D341Med (cell line): ENCODE measurements around the gene SSH2.

Experiments
- DNase-seq: peaks from one replicate; pipeline ENCODE4 v3.0.0; 2012; ENCODE audit warnings: low spot score

Gene SSH2

DNA sequence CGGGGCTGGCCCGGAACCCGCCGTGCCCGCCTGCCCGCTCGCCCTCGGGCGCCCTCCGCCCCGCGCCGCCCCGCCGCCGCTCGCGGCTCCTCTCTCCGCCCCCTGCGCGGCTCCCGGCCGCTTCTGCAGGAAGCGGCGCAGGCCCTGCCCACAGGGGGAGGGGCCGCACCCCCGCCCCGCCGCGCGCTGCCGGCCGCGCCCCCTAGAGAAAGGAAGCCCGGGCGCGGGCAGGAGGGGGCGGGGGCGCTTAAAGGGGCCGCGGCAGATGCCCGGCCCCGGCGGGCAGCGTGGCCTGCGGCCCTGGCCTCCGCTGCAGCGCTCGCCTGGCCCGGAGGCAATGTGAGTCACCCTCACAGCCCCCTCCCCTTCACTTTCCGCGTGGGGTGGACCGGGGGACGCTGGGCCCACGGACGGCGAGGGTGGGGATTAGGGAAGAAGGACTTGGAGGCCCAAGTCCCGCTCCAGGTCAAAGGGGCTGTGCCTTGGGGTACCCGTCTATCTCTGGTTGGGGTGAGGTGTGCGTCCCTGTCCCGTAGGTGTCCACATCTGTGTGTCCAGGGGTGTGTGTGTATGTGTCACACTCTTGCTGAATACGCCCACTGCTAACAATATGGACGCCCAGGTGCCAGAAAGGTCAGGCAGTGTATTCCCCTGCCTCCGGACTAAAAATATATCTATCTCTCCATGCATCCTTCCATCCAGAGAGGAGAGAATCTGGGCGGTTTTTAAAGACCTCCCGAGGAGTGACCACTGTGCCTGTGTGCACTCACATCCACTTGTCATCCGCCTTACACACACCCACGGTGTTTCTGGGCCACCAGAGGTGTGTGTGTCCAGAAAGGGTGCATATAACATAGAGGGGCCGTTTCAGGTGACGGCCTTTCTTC lies 340.3 kb downstream of the SSH2 start, which contains the start of gene GIT1:
GIT1 (minus strand) TSS at position 125 of the 887 bp plus-strand sequence. CDS start 270 bp downstream, outside the sequence.
- DNase-seq: peak; percentile 99

DNA sequence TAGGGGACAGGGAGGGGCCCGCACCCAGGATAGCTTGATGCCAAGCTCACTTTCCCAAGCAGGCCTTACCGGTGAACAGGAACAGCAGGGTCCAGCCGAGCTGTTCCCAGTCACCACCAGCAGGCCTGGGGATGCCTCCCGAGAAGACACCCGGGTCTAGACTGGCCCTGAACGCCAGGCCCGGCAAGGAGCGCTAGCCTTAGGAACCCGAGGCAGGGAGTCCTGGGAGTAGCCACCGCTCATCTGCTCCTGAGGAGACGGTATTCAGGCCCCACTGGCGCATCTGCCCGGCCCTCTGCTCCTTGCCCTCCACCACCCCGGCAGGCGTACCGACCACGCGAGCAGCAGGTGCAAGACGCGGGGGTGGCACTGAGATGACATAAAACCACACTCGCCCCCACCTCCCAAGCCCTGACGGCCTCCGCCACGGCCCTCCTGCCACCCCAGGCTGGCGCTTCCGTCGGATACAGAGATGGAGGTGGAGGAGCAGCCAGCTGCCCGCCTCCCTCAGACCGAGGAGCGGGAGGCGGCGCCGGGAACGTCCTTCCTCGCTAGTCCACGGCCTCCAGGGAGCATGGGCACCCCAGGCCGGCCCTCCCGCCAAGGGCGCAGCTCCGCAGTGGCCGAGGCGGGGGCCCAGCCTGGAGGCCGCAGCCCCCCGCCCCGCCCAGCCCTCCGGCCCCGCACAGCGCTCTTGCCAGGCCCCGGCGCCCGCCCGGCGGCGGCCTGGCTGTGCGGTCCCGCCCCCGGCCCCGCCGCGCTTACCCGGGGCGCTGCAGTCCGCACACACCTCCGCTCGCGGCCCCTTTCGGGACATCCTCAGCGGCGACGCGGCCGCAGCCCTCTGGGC lies 341.2 kb downstream of the SSH2 start:
- DNase-seq: peak; percentile 82

DNA sequence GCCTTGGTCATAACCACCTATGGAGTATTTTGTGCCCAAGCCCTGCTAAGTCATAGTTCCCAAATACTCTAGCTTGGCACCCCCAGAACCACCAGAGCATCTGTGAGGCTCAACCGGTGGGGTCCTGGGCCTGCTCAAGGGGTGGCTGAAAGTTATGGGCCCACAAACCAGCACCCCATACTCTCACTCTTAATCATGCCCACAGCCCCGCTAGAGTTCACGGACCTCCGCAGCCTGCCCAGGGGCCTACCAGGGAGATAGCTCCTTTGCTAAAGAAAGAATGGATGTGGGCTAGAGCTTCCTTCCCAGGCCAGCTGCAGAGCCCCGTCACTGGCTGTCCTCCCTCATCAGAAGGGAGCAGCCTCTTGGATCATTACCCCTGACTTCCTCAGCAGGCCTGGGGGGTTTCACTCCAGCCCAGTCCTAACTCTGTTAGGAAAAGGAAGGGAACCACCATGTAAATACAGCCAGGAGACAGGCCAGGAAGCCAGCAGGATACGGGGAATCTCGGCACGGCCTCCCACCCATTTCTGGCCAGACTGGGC lies 341.9 kb downstream of the SSH2 start:
- DNase-seq: no peak

DNA sequence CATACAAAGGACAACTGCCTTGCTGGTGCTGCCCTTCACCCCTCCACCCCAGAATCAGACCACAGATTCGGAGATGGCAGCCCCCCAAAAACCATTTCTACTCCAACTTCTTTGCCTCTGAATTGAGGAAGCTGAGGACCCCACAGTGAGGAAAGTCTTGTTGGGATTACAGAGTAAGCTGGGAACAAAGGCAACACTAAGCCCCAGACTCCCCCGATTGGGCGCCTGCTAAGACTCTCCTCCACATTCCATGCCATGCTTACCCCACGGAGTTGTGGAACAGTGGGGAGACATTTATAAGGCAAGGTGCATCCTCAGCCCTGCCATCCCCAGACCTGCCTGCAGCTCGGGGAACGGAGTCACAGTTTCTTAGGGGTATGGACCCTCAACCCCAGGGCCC lies 342.4 kb downstream of the SSH2 start:
- DNase-seq: no peak

DNA sequence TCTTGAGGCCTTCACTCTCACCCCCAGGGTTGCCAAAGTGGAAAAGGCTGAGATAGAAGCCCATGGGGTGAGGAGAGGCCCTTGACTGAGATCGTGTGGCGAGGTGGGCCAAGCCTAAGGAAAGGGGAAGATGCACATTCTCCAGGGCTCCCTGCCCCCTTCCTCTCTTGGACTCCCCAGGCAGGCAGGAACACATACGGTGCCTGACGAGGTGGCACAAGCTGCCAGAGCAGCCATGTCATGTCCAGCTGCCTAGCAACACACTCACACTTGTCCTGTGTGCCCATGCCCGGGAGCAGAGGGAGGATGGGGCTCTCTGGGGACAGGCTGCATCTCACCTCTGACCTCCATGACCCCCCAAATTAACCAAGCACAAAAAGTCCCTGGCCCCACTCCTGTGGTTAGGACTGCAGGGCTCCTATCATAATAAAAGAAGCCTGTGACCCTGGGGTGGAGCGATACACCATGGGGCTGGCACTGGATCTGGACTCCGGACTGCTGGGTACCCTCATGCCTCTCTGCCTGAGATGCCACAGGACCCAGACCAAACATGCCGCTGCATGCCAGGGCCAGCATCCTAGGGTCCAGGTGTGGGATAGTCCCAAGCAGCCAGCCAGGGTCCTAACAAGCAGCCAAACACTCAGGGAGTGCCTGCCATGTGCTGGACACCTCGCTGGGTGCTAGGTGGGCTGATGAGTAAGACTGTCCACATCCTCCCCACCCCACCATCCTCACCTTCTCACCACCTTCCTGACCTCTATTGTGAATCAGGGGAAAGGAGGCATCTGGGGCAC lies 343.2 kb downstream of the SSH2 start:
- no peak for DNase-seq

DNA sequence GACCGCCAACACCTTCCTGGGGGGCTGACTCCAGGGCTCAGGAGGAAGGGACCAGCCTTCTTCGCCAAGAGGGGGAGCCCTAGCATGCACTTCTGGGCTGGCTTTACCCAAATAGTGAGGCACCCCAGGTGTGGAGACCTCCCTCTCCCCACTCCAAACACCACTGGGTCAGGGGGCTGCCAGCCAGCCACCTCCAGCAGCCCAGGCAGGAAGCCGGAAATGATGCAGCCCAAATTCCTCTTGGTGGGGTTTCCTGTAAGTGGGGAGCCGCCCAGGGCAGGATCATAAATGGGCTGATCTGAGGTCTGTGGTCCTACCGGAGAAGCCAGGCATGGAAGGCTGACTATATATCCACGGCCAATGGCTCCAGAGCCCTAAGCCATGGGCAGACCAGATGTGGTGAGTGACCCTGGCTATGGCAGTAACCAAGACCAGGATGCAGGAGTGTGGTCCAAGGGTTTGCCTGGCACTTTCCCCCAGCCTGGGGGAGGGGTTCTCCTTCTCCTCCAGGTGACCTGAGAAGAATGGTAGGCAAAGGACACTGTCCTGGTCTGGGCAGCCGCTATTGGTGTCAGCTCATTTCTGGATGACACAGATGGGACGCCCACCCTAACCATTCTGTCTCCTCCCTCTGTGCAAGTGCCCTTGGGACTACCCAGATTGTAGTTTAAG lies 344.8 kb downstream of the SSH2 start:
- DNase-seq: no peak

DNA sequence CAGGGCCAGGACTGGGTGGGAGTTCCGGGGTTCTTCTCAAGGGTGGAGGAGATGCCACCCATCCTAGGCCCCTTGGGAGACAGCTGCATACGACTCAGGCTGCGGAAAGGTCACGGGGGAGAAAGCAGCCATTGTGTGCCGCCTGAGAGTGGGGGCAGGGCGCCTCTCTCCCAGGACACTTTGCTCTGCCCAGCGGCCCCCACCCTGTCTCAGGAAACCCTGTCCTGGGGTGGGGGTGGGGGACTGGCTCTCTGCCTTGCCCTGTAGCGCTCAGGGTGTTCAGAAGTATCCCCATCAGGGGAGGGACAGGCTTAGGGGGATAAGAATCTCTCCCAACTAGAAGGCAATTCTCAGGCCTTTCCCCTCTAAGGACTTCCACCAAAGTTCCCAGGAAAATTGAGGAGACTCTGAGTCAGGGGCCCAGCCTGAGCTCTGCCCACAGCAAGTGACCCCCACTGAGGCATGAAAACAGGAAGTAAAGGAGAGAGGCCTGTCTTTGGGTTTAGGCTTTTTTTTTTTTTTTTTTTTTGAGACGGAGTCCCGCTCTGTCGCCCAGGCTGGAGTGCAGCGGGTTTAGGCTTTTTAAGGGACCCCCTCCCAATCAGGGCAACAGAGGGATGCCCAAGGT lies 345.5 kb downstream of the SSH2 start:
- no peak for DNase-seq

DNA sequence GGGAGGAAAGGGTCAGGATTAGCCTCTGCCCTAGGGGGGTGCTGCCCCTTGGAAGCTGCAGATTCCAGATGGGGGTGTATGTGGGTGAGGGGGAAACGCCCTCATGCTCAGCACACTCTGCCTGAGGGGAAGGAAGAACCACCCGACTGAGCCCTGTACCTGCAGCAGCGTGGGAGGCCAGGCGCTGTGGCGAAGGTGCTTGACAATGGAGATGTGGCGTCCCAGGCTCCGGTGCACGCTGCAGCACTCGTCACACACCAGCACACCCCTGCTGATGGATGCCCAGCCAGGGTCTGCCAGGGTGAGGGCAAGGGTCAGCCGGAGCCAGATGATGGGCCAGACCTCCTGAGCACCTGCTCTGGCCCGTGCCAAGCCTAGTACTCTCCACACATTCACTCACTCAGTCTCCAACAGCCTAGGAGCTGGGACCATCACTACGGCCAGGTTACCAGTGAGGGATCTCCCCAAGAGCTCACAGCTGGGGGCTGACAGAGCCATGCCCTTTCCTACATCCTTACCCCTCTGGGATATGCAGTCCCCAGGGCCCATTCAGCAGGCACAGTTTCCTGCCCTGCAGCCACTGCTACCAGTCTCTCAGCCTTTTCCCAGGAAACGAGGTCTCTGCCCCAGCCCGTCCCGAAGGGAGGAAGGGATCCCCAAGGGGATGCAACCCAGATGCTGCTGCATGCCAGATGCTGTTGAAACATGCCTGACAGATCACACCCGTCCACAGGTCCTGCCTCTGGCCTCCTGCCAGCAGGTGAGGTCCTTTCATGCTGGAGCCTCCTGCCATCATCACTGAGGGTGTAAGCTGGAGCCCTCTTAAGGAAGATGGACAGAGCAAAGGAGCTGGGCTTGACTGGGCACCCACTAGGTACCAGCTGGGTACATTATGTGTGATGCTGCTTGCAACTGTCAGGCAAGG lies 346.4 kb downstream of the SSH2 start:
- peak; percentile 63 for DNase-seq

DNA sequence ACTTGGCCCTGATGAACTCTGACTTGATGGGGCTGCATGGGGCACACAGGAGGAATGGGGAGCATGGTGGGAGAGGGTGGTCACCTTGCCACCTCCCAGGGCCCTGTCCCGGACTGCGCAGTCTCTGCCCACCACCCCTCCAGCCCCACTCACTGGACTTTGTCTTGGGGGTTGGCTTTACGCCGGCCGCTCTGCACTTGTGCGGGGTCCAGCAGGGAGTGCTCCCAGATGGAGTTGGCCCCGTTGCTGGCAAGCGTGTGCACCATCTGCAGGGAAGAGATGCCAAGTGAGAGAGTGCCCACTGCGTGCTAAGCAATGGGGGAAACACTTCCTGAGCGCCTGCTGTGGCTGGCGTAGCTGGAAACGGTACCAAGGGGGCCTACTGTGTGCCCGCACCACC lies 347.3 kb downstream of the SSH2 start:
- no peak for DNase-seq

DNA sequence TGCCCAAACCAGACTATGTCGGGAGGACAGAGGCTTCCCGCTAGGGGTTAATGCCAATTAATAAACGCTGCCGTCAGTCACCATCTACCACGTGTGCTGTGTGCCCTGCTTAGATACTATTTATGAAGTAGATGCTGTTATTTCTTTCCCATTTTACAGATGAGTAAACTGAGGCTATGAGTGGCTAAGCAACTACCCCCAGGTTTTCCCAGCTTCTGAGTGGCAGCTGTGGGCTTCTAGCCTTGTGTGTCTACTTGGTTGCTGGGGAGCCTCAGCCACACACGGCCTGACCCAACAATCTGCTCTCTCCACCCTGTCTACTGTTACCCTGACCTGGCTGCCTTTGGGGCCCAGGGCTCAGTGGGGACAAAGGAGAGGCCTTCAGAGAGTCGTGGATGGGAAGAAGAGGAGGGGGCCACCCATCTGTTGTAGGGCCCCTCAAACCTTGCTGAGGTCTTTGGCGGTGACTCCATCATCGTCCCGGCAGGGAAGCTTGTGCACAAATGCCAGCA lies 347.7 kb downstream of the SSH2 start:
- DNase-seq: no peak

DNA sequence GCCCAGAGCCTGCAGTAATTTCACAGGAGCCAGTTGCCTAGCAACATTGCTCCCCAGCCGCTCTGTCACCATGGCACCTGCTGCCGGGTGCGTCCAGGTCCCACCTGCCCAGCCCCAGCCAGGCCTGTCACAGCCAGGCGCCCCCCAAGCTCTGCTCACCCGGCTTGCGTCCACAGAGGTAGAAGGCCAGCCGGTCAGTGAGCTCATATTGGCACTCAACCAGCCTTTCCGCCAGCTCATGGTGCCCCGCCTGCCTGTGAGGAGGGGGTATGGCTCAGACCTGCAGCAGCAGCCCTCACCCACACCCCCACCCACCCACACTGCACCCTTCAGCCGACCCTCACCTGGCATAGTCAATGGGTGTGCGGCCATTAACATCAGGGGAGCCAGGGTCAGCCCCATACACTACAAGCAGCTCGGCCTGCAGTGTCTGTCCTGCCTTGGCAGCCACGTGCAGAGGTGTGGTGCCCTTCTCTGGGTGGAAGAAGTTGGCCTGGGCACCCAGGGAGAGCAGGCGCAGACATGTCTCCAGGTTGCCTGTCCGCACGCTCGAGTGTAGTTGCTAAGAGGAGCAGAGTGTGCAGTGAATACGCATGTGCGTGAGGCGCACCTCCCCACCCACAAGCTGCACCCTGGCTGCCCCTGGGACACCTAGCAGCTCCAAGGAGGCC lies 348.3 kb downstream of the SSH2 start:
- no peak for DNase-seq

DNA sequence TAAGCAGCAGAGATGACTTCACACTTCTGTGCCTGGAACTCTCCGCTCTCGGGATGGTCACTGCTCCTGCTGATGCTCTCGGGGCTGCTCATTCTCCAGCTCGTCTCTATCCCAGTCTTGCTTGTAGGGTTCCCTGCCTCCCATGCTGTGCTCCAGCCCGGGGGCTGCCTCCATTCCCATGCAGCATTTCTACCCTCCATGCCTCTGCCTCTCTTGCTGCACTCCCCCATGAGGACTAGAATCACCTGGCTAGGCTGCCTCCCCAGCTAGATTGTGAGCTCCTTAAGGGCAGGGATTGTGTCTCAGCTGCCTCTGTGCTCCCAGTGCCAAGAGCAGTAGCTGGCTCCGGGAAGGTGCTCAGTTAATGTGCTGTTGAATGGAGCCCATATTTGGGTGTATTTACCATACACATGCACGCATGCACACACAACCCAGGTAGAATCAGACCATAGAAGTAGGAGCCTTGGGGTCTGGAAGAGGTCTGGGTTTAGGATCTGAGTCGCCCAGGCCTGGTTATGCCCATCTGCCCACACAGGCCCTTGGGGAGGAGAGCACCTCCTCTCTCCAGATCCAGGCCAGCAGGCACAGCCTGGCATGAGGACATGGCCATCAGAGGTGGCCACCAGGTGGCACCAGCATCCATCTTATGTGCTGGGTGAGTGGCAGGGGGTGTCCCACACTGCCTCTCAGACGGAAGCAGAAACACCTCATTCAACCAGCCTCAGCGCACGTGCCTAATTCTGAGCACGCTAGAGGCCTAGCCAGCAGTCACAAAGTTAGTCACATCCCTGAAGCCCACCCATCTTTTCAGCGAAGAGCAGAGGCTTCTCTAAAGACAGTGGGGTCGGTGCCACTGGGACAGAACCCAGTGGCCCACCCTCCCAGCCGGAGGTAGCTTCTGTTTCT lies 349.9 kb downstream of the SSH2 start:
- DNase-seq: peak; percentile 96

DNA sequence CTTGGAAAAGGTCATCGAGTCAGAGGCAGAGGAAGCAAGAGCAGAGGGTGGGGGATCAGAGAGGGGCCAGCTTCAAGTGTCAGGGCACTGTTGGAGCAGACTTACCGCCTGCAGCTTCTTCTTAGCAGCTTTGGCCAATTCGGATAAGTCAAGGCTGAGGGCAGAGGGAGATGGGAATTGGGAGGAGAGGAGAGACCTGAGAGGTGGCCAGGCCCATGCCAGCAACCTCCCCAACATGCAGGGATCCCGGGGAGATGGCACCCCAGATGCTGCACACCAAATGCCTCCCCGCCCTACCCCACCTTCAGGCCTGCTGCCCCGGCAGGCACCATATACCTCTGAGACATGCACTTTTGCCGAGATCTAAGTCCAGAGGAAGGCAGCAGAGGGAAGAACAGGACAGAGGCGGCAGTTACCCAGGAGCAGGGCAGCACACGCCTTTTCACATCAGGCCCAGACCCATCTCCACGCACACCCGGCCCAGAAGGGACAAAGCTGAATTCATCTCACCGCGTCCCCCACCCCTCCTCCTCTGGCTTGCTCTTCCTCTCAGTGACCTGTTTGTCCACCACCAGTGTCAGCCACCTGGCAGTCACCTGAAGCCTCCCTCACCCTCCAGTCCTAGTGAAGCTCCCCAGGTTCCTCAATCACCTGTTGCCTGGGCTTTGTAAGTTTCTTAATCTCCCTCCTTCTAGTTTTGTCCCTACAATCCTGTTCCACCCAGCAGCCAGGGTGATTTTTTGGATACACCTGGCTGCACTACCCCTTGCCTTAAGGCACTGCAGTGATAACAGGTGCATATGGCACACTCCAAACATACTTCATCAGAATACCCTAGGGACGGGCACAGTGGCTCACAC lies 351.2 kb downstream of the SSH2 start:
- DNase-seq: no peak

DNA sequence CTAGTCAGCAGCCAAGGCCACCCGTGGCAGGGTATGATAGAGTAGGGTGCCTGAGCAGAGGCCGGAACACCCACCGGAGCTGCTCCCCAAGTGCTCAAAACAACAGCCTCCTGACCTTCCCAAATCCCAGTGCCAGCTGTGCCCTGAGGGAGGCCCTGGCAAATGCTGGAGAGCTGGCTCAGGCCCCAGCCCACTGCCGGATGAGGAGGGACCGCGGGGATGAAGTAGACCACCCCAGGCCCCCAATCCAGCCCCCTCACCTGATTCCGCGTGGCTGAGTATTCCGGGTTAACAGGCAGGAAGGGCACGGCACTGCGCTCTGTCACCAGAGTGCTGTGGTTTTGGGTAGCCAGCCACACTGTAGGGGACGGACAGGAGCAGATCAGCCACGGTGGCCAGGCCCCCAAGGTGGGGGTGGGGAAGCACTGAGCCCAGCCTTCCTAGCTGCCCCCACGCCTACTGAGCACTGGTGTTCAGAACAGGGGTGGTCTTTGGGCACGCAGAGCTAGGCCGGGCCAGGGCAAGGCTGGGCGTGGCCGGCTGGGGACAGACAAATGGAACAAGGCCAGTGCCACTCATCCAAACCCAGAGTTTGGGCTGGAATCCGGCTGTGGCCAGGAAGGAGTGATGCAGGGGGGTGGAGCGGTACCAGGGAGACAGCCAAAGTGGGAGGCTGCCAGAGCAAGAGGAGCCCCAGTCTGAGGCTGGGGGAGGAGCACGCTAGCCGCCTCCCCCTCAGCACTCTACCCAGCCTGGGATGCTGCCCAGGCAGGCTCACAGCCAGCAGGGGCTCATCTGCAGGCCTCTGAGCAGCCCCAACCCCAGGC lies 352.4 kb downstream of the SSH2 start:
- DNase-seq: no peak

DNA sequence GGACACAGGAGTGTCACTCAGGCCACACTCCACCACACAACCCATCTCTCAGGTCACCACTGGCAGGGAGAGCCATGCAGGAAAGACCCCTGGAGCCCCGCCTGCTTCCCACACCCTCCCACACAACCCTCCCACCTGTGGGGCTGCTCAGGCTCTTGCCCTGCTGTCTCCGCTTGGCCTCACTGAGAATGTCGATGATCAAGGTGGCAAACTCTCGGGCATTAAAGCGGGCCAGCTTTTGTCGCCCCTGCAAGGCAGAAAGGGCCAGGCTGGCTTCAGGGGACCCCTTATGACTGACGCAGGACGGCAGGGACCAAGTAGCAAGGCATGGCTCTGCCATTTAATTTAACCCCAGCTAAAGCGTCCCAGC lies 353.0 kb downstream of the SSH2 start:
- no peak for DNase-seq
